Tibial artery (tissue), 4 donors: Measurements from ENCODE around the gene SRSF1.

ENCODE experiments used
- DNase-seq, 2 donors: peaks; one replicate each; pipeline ENCODE4 v3.0.0-alpha.2; 2019
- H3K27ac ChIP-seq, 2 donors: fragments of 200-600 bp; sonication (generic) in 1 of 2; 1 replicate in 1 of 2; 2 replicates in 1 of 2; pipeline ENCODE4 v1.5.1; 2018 to 2019; ENCODE audit warnings: mild to moderate bottlenecking in 1 of 2
- H3K27me3 ChIP-seq, 2 donors: fragments of 200-600 bp; sonication (generic) in 1 of 2; one replicate each; pipeline versions ENCODE4 v1.5.1 to v1.6.0; 2016 to 2019
- H3K36me3 ChIP-seq, 3 donors: fragments of 200-600 bp; sonication (generic) in 2 of 3; one replicate each; pipeline ENCODE4 v1.5.1; 2016 to 2019; ENCODE audit warnings: mild to moderate bottlenecking in 2 of 3
- H3K4me1 ChIP-seq, 4 donors: fragments of 200-600 bp; sonication (generic) in 2 of 4; 1 replicate in 3 of 4; 2 replicates in 1 of 4; pipeline ENCODE4 v1.5.1; 2016 to 2019
- H3K4me3 ChIP-seq, 2 donors: fragments of 200-600 bp; sonication (generic) in 1 of 2; 1 replicate in 1 of 2; 2 replicates in 1 of 2; pipeline ENCODE4 v1.5.1; 2018 to 2019; ENCODE audit warnings: mild to moderate bottlenecking in 2 of 2
- H3K9me3 ChIP-seq, 3 donors: fragments of 200-600 bp; sonication (generic) in 1 of 3; one replicate each; pipeline ENCODE4 v1.5.1; 2016 to 2019
- CTCF ChIP-seq, 2 experiments: fragments of 200-600 bp in 1 of 2; fragments of 450-650 bp in 1 of 2; IDR thresholded peaks; one replicate each; pipeline ENCODE4 v1.5.1; 2017 to 2019; ENCODE audit warnings: antibody characterized with exemption in 2 of 2, mild to moderate bottlenecking in 1 of 2, moderate library complexity in 1 of 2
- intact Hi-C: fragments of 100-400 bp; cut with DNase I; formaldehyde crosslinking; loops from one replicate; pipeline ENCODE4 v1.15.0; 2023; ENCODE audit warnings: low total_unique reads

Gene SRSF1

GRCh38 chr17:57984936-57985674 is 21.9 kb downstream of the SRSF1 start:
- no peaks in the 10 kb centered on the region for H3K9me3 ChIP-seq
- peak overlapping the region in 1 of 2 donors; percentile 96 for H3K27ac ChIP-seq
- H3K36me3 ChIP-seq, result peaks cover 9 to 27% (median 16%) of the 10 kb centered on the region in 3 donors
- DNase-seq, result no peak
- no peak for TF ChIP-seq CTCF (IDR thresholded peaks at IDR 0.05)
- H3K27me3 ChIP-seq, result no peaks in the 10 kb centered on the region
- H3K4me3 ChIP-seq, result peak overlapping the region; percentile 0 to 5
- H3K4me1 ChIP-seq, result peaks cover 0 to 70% (median 48%) of the 10 kb centered on the region in 4 donors
- intact Hi-C loops, result loop anchor here (2.0 kb wide), 1 partner anchor 30 kb away; the partner anchor contains the start of gene CUEDC1

DNA sequence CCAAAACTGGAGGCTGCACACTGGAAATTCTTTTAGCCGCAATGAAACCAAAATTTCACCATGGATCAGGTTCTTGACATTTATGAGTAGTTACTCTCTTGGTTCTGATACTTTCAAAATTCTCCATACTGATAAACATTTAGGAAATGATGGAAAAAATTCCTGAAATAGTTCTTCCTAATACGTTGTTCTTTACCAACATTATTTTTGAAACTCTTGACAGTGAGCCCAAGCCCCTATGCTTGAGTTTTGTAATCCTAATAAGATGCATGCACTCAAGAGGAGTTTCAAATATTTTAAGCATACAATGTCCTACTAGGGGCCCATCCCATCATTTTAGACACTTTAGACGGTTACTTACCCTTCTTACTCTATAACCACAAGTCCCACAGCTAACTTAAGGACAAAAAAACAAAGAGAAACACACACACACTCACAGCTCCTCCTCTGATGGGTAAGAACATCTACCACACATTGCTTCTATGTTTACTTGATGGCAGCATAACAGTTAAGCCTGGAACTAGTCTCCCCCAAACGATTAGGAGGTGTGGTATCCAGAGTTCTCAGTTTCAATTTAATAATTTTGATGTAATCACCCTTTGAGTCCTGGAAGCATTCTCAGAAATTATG is 22.7 kb downstream of the SRSF1 start:
- no peak for DNase-seq
- Histone ChIP-seq H3K36me3 (peaks cover 17 to 34% (median 23%) of the 10 kb centered on the region in 3 donors), H3K27ac (peak overlapping the region in 1 of 2 donors; percentile 96), H3K4me3 (peak overlapping the region in 1 of 2 donors; percentile 5), H3K27me3 (no peaks in the 10 kb centered on the region), H3K4me1 (peaks cover 0 to 71% (median 47%) of the 10 kb centered on the region in 4 donors), H3K9me3 (no peaks in the 10 kb centered on the region)
- TF ChIP-seq CTCF (IDR thresholded peaks at IDR 0.05), result no peak
- intact Hi-C loops, result loop anchor here (2.0 kb wide), 1 partner anchor 30 kb away; the partner anchor contains the start of gene CUEDC1

GRCh38 chr17:57983446-57983845 is 23.6 kb downstream of the SRSF1 start:
- Histone ChIP-seq H3K4me3 (no peak overlapping the region), H3K4me1 (peaks cover 0 to 65% (median 44%) of the 10 kb centered on the region in 4 donors), H3K27ac (peak overlapping the region in 1 of 2 donors; percentile 7), H3K36me3 (peaks cover 26 to 44% (median 33%) of the 10 kb centered on the region in 3 donors), H3K9me3 (no peaks in the 10 kb centered on the region), H3K27me3 (no peaks in the 10 kb centered on the region)
- DNase-seq, result no peak
- no peak for TF ChIP-seq CTCF (IDR thresholded peaks at IDR 0.05)
- intact Hi-C loops, result no loop called here

GRCh38 chr17:57982452-57983170 is 24.4 kb downstream of the SRSF1 start:
- Histone ChIP-seq H3K9me3 (no peaks in the 10 kb centered on the region), H3K36me3 (peaks cover 34 to 52% (median 41%) of the 10 kb centered on the region in 3 donors), H3K4me1 (peaks cover 0 to 65% (median 44%) of the 10 kb centered on the region in 4 donors), H3K27me3 (no peaks in the 10 kb centered on the region), H3K4me3 (no peak overlapping the region), H3K27ac (peak overlapping the region in 1 of 2 donors; percentile 9)
- TF ChIP-seq CTCF (IDR thresholded peaks at IDR 0.05), result no peak
- intact Hi-C loops, result no loop called here
- no peak for DNase-seq

DNA sequence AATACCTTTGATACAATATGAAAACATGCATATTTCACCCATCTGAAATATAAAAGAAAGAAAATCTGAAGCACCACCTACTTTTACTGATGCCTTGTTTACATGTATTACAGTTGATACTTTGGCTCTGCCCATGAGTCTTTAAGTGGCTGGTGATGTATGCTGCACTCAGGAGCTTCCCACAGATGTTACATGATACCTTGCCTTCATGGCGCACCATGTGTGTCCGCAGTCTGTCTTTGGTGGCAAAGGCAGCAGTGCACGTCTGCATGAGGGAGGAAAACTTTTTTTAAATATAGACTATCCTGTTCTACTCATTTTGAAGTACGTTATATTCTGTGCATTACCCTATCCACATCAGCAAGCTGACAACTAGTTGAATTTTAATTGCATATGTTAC is 26.5 kb downstream of the SRSF1 start:
- H3K4me1 ChIP-seq, result peaks cover 0 to 57% (median 36%) of the 10 kb centered on the region in 4 donors
- no peaks in the 10 kb centered on the region for H3K27me3 ChIP-seq
- H3K4me3 ChIP-seq, result no peak overlapping the region
- intact Hi-C loops, result no loop called here
- peaks cover 55 to 73% (median 62%) of the 10 kb centered on the region in 3 donors for H3K36me3 ChIP-seq
- H3K9me3 ChIP-seq, result no peaks in the 10 kb centered on the region
- H3K27ac ChIP-seq, result no peak overlapping the region
- no peak for DNase-seq
- no peak for TF ChIP-seq CTCF (IDR thresholded peaks at IDR 0.05)
